GM21367 (cell line): ENCODE measurements around the gene F3.
A peak's percentile ranks its signal among the peaks of the same experiment; 100 is the strongest.

ENCODE experiments used
- ATAC-seq: cut with Tn5 transposase; IDR thresholded peaks from one replicate; pipeline ENCODE4 v1.9.1; 2021; ENCODE audit not compliant: unreplicated experiment

F3 gene

DNA sequence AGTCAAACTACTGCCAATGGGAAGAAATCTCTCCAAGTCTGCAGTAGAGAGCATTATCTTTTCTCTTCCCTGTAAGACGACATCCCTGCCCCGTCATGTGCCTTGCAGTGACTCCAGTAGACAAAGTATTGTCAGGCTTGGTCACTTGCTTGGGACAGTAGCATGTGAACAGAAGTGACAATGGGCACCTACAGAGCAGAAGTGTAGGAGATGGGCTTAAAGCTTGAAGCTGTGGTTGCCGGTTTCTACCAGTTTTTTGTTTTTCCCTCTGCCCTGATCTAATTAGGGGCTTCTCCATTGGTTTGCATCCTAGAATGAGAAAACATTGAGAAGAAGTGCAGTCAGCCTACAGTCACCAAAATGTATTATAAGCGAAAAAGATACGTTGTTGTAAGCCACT, 12.7 kb downstream of the F3 start:
- ATAC-seq, result no peak

DNA sequence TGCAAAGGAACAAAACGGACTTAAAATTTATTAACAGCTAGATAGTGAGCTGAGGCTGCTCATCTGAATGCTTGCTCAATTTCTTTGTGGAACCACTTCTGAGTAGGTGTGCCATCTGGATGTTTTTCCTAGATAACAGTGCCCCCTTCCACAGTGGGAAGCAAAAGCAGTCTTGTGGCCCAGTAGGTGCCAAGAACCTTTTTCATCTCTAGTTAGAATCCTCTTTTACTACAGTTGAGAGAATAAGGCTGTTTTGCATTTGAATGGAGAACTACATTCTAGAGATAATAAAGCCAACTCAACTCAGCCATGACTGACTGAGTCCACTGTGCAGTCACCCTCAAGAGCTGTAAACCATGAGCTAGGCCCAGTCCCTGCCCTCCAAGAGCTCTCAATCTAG, 13.3 kb downstream of the F3 start:
- ATAC-seq, result no peak

- no peak for ATAC-seq
Observed at GRCh38 chr1:94527447-94528031, 14.0 kb downstream of the F3 start.

DNA sequence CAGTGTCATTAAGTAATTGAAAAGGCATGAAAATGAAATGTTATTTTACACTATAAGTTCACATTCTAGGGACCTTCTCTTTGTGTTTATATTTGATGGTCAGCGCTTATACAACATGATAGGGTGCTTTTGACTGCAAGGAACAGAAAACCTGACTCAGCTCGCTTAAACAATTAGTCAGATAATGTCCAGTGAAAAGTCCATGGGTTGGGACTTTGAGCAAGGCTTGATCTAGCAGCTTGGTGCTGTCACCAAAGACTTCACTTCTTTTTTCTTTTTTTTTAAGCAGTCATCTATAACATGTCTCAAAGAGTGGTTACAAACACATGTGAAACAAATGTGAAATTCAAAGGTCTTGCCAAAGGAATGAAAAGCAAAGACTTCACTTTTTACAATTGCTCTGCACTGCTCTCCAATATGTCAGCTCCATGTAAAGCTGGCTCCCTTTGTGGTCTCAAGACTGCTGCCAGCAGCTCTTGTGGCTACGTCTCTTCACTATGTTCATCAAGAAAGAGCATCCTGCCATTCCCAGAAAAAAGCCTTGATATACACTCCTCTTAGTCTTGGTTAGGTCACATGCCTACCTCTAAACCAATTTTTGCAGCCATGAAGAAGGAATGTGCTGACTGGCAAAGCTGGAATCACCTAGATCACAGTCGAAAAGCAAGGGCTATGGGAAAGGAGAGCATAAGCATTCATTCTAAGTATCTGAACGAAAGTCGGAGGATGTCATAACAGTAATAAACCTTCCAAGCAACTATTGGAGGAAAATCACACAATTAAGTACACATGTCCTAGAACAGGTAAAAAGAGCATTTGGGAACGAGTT, 15.2 kb downstream of the F3 start:
- ATAC-seq, result no peak

DNA sequence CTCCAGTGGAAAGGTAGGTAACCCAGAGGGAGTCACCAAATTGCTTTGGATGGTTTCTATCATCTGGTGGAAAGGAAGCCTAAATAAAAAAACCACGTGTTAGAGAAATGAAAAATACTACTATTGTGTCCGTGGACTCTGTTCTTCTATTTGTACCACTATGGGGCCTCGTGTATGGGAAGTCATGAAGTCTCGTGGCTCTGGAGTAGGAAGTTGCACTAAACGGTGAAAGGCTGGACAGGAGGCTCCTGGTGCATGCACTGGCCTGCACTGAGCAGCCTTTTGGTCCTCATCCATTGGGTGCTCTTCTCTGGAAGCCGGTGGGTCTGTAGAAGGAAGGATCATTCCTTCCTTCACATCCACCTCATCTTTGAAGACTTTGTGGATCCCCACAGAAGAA, 17.0 kb downstream of the F3 start:
- ATAC-seq, result no peak

GRCh38 chr1:94522304-94522703, 19.3 kb downstream of the F3 start:
- no peak for ATAC-seq

GRCh38 chr1:94519351-94519750, 22.2 kb downstream of the F3 start:
- ATAC-seq, result no peak

GRCh38 chr1:94515296-94515947, 26.1 kb downstream of the F3 start:
- ATAC-seq, result no peak

DNA sequence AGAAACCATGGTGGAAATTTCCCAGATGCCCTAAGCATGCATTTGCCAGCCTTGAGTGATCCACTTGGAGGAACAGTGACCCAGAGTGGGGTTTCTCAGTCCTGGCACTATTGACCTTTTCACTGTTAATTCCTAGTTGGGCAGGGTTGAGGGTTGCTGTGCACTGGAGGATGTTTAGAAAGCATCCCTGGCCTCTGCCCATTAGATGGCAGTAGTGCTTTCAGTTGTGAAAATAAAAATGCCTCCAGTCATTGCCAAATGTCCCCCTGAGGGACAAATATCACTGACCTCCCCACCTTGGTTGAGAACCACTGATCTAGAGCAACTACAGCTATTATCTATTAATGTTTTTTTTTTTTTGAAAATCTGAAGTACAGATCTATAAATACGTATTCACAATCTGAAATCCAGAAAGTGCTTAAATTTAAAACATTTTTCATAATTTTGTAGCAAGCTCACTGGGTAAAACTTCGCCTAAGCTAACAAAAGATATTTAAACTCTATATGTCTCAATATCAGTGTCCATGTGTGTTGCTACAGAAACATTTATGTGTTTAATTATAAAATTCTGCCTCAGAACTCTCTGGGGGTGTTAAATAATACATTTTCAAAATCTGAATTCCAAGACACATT, 27.3 kb downstream of the F3 start:
- ATAC-seq, result no peak

DNA sequence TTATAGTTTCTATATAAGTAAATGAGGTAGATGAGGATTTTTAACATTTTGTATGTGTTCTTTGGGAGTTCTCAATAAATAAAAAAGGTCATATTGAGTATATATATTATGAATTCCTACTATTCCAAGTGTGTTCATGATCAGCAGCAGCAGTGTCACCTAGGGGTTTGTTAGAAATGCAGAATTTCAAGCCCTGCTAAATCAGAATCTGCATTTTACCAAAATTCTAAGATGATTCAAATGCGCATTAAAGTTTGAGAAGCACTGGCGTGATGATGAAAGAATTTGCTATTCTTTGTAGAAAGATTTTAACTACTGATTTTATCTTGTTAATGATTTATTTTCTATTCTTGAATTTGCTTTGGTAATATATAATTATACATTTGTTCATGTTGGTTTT, 28.7 kb downstream of the F3 start:
- no peak for ATAC-seq

GRCh38 chr1:94504601-94505000, 37.0 kb downstream of the F3 start:
- ATAC-seq, result no peak

- no peak for ATAC-seq
Observed at GRCh38 chr1:94503153-94503552, 38.4 kb downstream of the F3 start.

GRCh38 chr1:94501935-94502334, 39.6 kb downstream of the F3 start:
- no peak for ATAC-seq

DNA sequence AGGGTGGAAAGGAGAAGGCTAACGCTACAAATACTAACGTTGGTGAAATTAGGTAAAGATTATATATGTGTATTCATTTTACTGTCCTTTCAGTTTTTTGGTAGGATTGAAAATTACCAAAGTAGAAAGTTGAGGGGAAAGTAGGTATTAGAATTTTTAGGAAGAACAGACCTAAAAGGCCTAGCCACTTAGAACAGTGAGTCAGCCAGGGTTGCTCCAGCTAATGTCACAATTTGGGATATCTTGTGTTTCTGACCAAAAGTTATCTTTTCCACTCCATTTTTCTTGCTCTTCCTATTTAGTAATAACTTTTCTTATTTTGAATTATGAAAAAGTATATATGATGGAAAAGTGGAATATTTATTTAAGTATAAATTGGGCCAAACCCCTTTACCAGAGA, 40.1 kb downstream of the F3 start:
- ATAC-seq, result no peak

GRCh38 chr1:94496076-94496755, 45.3 kb downstream of the F3 start:
- ATAC-seq, result no peak

DNA sequence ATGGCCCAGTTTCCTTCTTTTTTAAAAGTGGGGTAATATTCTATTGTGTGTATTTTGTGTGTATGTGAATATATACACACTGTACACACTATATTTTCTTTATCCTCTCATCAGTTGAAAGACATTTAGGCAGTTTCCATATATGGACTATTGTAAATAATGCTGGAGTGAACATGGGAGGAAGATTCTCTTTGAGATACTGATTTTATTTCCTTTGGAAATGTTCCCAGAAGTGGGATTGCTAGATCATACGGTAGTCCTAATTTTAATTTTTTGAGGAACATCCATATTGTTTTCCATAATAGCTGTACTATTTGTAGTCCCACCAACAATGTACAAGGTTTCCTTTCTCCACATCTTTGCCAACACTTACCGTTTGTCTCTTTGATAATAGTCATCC, 51.0 kb downstream of the F3 start:
- ATAC-seq, result no peak

DNA sequence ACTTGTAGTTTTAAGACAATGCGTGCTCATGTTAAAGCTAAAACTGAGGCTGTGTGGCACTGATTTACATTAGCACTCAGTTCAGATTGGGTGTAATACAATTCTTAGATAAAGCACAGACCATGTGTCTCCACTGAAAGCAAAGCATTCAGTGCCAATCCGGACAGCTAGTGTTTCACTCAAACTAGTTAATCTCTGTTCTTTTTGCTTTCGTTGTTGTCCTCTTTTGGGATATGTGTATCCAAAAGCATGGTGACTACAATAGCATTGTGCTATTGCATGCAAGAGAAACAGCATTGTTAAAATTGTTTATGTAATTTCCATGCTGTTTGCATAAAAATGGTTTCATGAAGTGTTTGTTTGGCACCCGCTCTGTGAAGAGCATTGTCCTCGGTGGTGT, 54.6 kb downstream of the F3 start:
- no peak for ATAC-seq

DNA sequence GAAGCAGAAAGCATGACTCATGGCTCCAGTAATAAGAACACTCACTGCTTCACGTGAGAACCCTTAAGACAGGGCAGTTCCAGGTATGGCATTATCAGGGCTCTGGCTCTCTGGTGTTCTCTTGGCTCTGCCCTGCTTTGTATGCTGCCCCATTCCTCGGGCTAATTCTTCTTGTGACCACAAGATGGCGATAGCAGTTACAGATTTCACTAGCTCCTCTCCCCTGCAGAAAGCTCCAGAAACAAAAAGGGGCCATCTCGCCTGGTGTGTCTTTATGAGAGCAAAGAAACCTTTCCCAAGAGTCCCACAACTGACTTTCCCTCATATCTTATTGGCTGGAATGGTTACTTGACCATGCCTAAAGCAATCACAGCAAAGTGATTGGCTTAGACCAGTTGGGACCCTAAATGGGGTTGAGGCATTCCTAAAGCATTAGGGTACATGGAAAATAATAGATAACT, 60.1 kb downstream of the F3 start:
- ATAC-seq, result peak; percentile 96

GRCh38 chr1:94479682-94480081, 61.9 kb downstream of the F3 start:
- no peak for ATAC-seq
